ENCODE measurements around the gene SLC30A7.

GRCh38 chr1:101025283-101025656 lies 129.4 kb downstream of the SLC30A7 start:
- TF ChIP-seq, protein P1, sequence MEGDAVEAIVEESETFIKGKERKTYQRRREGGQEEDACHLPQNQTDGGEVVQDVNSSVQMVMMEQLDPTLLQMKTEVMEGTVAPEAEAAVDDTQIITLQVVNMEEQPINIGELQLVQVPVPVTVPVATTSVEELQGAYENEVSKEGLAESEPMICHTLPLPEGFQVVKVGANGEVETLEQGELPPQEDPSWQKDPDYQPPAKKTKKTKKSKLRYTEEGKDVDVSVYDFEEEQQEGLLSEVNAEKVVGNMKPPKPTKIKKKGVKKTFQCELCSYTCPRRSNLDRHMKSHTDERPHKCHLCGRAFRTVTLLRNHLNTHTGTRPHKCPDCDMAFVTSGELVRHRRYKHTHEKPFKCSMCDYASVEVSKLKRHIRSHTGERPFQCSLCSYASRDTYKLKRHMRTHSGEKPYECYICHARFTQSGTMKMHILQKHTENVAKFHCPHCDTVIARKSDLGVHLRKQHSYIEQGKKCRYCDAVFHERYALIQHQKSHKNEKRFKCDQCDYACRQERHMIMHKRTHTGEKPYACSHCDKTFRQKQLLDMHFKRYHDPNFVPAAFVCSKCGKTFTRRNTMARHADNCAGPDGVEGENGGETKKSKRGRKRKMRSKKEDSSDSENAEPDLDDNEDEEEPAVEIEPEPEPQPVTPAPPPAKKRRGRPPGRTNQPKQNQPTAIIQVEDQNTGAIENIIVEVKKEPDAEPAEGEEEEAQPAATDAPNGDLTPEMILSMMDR (IDR thresholded peaks at IDR 0.05; ENCODE audit: insufficient read depth, low read depth, low read length), result no peak
- TF ChIP-seq EZH2 (IDR thresholded peaks at IDR 0.05; ENCODE audit: insufficient read depth, low read length), result no peak
